H1 (cell line): ENCODE measurements around the gene BTG3. TPM values are rescaled to one million over a fixed set of nuclear protein-coding genes. Genes with fewer than 3 reads are reported as not detected.

ENCODE experiments used
- CTBP2 ChIP-seq: IDR thresholded peaks from 2 replicates; pipeline ENCODE4 v1.7.0; 2011; ENCODE audit warnings: borderline replicate concordance, mild to moderate bottlenecking, moderate library complexity, mixed read lengths, low read length; ENCODE audit not compliant: insufficient read depth, insufficient read length
- JUND ChIP-seq: IDR thresholded peaks from 2 replicates; pipeline ENCODE4 v1.6.1; 2011; ENCODE audit warnings: mild to moderate bottlenecking, improper control_type of control experiment, low read length
- POLR2AphosphoS5 ChIP-seq: IDR thresholded peaks from 2 replicates; pipeline ENCODE4 v1.6.1; 2011; ENCODE audit warnings: low read depth, low read length
- RAD21 ChIP-seq, 2 experiments: IDR thresholded peaks in 1 of 2; conservative IDR thresholded peaks in 1 of 2; 2 replicates each; pipeline ENCODE4 v1.6.1; 2011; ENCODE audit warnings: low read depth in 2 of 2, low read length in 2 of 2, improper control_type of control experiment in 1 of 2, inconsistent platforms in 1 of 2, mild to moderate bottlenecking in 1 of 2, moderate library complexity in 1 of 2
- SIN3A ChIP-seq, 2 experiments: IDR thresholded peaks in 1 of 2; conservative IDR thresholded peaks in 1 of 2; 2 replicates each; pipeline ENCODE4 v1.6.1; 2011 to 2012; ENCODE audit warnings: low read length in 2 of 2, improper control_type of control experiment in 1 of 2, low read depth in 1 of 2, mild to moderate bottlenecking in 1 of 2
- SIX5 ChIP-seq: IDR thresholded peaks from 2 replicates; pipeline ENCODE4 v1.6.1; 2011; ENCODE audit warnings: mild to moderate bottlenecking, low read depth, low read length
- polyA plus RNA-seq, 7 experiments: library from polyadenylated mRNA; depleted of rRNA in 3 of 7; stranded (reverse) in 5 of 7; unstranded in 2 of 7; fragments of >200 nt in 5 of 7; fragments of 200-250 nt in 2 of 7; gene quantifications; 1 replicate in 5 of 7; 2 replicates in 1 of 7; 4 replicates in 1 of 7; pipeline versions ENCODE4 v1.2.1 to v1.2.3, GENCODE V29; 2011 to 2013; ENCODE audit warnings: missing spikeins in 2 of 7, mixed read lengths in 2 of 7
- total RNA-seq: library from RNA; stranded (reverse); fragmentation: NEBNext Ultra II Directional; extraction: Animal tissue kit (Norgen Biotek cat#: 25700); gene quantifications from 2 replicates; pipeline ENCODE4 v1.2.1, GENCODE V29; 2021

BTG3 gene
- total and polyA plus RNA-seq, 2 of the 8 experiments (the other 6 are each of a cell fraction or from before 2014, with no cell fraction given) = 13.6 to 25.9 TPM

- TF ChIP-seq CTBP2 = no peak
- TF ChIP-seq POLR2AphosphoS5 = peak; percentile 93
- no peak for TF ChIP-seq SIN3A (conservative IDR thresholded peaks at IDR 0.05 in 1 of 2, IDR thresholded peaks at IDR 0.05 in 1 of 2; ENCODE audit: low read depth in 1 of 2, low read length in 2 of 2)
- TF ChIP-seq SIX5 = no peak
- TF ChIP-seq JUND = no peak
- TF ChIP-seq RAD21 (IDR thresholded peaks at IDR 0.05 in 1 of 2, conservative IDR thresholded peaks at IDR 0.05 in 1 of 2; ENCODE audit: low read depth in 2 of 2, low read length in 2 of 2) = no peak
Observed at GRCh38 chr21:17612565-17613241, at the start of gene BTG3 (continued).
